GM23338 (cell line): ENCODE results near the gene RPL13.

ENCODE experiments used
- CREB1 ChIP-seq: fragments of 250-450 bp; sonication (Bioruptor Pico); IDR thresholded peaks from 2 replicates; pipeline ENCODE4 v1.5.0; 2020; ENCODE audit warnings: low read depth, mild to moderate bottlenecking, moderate library complexity
- EZH2 ChIP-seq: fragments of 200-600 bp; sonication (generic); IDR thresholded peaks from one replicate; pipeline ENCODE4 v1.8.0; 2017; ENCODE audit warnings: antibody characterized with exemption, mild to moderate bottlenecking, low read depth; ENCODE audit not compliant: unreplicated experiment
- EZH2phosphoT487 ChIP-seq: fragments of 200-600 bp; sonication (generic); IDR thresholded peaks from one replicate; pipeline ENCODE4 v1.8.1; 2018; ENCODE audit warnings: antibody characterized with exemption; ENCODE audit not compliant: unreplicated experiment
- JUNB ChIP-seq: IDR thresholded peaks from one replicate; pipeline ENCODE4 v1.6.1; 2016; ENCODE audit warnings: antibody characterized with exemption; ENCODE audit not compliant: unreplicated experiment
- NANOG ChIP-seq: IDR thresholded peaks from 2 replicates; pipeline ENCODE4 v1.6.1; 2016; ENCODE audit warnings: antibody characterized with exemption, borderline replicate concordance
- POLR2AphosphoS5 ChIP-seq: IDR thresholded peaks from 2 replicates; pipeline ENCODE4 v1.6.1; 2016; ENCODE audit warnings: antibody characterized with exemption, low read depth
- STAT1 ChIP-seq: IDR thresholded peaks from one replicate; pipeline ENCODE4 v1.6.1; 2016; ENCODE audit warnings: antibody characterized with exemption; ENCODE audit not compliant: unreplicated experiment
- ZNF114 ChIP-seq: fragments of 250-450 bp; sonication (Bioruptor Pico); IDR thresholded peaks from 2 replicates; pipeline ENCODE4 v1.5.0; 2020; ENCODE audit warnings: mild to moderate bottlenecking, moderate library complexity
- ZNF331 ChIP-seq: fragments of 250-450 bp; sonication (Bioruptor Pico); IDR thresholded peaks from 2 replicates; pipeline ENCODE4 v1.5.0; 2020; ENCODE audit warnings: low read depth, mild to moderate bottlenecking, moderate library complexity
- TF ChIP-seq, protein P1 (sequence below), 2 experiments: fragments of 200-600 bp in 1 of 2; sonication (generic) in 1 of 2; conservative IDR thresholded peaks; 2 replicates each; pipeline versions ENCODE4 v1.5.1 to v1.6.1; 2016 to 2017; ENCODE audit warnings: antibody characterized with exemption in 2 of 2, low read depth in 2 of 2, mild to moderate bottlenecking in 2 of 2, moderate library complexity in 1 of 2
- TF ChIP-seq, protein P2 (sequence below): fragments of 250-450 bp; sonication (Bioruptor Pico); IDR thresholded peaks from 2 replicates; pipeline ENCODE4 v1.5.0; 2020; ENCODE audit warnings: mild to moderate bottlenecking, moderate library complexity
- TF ChIP-seq, protein P3 (sequence below): IDR thresholded peaks from one replicate; pipeline ENCODE4 v1.6.1; 2018; ENCODE audit warnings: antibody characterized with exemption; ENCODE audit not compliant: unreplicated experiment
- TF ChIP-seq, protein P4 (sequence below): IDR thresholded peaks from 2 replicates; pipeline ENCODE4 v1.6.1; 2016; ENCODE audit warnings: antibody characterized with exemption

DNA sequence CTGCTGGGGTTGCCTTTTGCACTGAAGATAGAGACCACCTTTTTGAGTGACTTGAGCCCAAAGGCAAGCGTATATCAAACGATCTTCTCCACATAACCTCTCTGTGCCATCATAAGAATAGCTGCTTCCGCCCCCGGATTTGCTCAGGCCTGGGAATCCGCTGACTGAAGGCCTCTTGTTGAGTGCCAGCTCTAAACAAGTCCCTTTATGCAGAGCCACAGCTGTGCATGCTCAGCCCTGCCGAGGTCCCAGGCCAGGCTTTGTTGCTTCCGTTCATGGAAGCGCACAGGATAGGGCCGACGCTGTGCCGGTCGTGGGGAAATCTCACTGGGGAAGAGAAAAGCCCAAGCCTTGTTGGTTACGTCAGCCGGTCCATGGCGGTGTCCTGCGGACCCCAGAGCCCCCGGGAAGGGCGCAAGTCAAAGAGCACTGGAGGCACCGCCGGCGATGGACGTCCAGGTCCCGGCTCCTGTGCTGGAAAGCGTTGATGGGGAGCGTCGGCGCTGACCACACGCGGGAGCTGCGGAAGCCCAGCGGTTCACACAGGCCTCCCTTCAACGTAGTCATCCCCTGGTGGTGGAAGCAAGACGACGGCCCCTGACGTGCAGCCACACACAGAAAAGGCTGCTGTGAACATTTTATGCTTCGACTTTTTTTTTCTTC, 23.5 kb upstream of the RPL13 start:
- no peak for TF ChIP-seq POLR2AphosphoS5
- no peak for TF ChIP-seq ZNF331 (CRISPR knock-in tag)
- TF ChIP-seq, protein P1, sequence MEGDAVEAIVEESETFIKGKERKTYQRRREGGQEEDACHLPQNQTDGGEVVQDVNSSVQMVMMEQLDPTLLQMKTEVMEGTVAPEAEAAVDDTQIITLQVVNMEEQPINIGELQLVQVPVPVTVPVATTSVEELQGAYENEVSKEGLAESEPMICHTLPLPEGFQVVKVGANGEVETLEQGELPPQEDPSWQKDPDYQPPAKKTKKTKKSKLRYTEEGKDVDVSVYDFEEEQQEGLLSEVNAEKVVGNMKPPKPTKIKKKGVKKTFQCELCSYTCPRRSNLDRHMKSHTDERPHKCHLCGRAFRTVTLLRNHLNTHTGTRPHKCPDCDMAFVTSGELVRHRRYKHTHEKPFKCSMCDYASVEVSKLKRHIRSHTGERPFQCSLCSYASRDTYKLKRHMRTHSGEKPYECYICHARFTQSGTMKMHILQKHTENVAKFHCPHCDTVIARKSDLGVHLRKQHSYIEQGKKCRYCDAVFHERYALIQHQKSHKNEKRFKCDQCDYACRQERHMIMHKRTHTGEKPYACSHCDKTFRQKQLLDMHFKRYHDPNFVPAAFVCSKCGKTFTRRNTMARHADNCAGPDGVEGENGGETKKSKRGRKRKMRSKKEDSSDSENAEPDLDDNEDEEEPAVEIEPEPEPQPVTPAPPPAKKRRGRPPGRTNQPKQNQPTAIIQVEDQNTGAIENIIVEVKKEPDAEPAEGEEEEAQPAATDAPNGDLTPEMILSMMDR (conservative IDR thresholded peaks at IDR 0.05; ENCODE audit: low read depth in 2 of 2) = no peak
- no peak for TF ChIP-seq EZH2
- no peak for TF ChIP-seq CREB1 (CRISPR knock-in tag)
- no peak for TF ChIP-seq JUNB
- TF ChIP-seq, protein P2, sequence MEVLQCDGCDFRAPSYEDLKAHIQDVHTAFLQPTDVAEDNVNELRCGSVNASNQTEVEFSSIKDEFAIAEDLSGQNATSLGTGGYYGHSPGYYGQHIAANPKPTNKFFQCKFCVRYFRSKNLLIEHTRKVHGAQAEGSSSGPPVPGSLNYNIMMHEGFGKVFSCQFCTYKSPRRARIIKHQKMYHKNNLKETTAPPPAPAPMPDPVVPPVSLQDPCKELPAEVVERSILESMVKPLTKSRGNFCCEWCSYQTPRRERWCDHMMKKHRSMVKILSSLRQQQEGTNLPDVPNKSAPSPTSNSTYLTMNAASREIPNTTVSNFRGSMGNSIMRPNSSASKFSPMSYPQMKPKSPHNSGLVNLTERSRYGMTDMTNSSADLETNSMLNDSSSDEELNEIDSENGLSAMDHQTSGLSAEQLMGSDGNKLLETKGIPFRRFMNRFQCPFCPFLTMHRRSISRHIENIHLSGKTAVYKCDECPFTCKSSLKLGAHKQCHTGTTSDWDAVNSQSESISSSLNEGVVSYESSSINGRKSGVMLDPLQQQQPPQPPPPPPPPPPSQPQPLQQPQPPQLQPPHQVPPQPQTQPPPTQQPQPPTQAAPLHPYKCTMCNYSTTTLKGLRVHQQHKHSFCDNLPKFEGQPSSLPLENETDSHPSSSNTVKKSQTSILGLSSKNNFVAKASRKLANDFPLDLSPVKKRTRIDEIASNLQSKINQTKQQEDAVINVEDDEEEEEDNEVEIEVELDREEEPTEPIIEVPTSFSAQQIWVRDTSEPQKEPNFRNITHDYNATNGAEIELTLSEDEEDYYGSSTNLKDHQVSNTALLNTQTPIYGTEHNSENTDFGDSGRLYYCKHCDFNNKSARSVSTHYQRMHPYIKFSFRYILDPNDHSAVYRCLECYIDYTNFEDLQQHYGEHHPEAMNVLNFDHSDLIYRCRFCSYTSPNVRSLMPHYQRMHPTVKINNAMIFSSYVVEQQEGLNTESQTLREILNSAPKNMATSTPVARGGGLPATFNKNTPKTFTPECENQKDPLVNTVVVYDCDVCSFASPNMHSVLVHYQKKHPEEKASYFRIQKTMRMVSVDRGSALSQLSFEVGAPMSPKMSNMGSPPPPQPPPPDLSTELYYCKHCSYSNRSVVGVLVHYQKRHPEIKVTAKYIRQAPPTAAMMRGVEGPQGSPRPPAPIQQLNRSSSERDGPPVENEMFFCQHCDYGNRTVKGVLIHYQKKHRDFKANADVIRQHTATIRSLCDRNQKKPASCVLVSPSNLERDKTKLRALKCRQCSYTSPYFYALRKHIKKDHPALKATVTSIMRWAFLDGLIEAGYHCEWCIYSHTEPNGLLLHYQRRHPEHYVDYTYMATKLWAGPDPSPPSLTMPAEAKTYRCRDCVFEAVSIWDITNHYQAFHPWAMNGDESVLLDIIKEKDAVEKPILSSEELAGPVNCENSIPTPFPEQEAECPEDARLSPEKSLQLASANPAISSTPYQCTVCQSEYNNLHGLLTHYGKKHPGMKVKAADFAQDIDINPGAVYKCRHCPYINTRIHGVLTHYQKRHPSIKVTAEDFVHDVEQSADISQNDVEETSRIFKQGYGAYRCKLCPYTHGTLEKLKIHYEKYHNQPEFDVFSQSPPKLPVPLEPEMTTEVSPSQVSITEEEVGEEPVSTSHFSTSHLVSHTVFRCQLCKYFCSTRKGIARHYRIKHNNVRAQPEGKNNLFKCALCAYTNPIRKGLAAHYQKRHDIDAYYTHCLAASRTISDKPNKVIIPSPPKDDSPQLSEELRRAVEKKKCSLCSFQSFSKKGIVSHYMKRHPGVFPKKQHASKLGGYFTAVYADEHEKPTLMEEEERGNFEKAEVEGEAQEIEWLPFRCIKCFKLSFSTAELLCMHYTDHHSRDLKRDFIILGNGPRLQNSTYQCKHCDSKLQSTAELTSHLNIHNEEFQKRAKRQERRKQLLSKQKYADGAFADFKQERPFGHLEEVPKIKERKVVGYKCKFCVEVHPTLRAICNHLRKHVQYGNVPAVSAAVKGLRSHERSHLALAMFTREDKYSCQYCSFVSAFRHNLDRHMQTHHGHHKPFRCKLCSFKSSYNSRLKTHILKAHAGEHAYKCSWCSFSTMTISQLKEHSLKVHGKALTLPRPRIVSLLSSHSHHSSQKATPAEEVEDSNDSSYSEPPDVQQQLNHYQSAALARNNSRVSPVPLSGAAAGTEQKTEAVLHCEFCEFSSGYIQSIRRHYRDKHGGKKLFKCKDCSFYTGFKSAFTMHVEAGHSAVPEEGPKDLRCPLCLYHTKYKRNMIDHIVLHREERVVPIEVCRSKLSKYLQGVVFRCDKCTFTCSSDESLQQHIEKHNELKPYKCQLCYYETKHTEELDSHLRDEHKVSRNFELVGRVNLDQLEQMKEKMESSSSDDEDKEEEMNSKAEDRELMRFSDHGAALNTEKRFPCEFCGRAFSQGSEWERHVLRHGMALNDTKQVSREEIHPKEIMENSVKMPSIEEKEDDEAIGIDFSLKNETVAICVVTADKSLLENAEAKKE (CRISPR knock-in tag) = no peak
- TF ChIP-seq, protein P3, sequence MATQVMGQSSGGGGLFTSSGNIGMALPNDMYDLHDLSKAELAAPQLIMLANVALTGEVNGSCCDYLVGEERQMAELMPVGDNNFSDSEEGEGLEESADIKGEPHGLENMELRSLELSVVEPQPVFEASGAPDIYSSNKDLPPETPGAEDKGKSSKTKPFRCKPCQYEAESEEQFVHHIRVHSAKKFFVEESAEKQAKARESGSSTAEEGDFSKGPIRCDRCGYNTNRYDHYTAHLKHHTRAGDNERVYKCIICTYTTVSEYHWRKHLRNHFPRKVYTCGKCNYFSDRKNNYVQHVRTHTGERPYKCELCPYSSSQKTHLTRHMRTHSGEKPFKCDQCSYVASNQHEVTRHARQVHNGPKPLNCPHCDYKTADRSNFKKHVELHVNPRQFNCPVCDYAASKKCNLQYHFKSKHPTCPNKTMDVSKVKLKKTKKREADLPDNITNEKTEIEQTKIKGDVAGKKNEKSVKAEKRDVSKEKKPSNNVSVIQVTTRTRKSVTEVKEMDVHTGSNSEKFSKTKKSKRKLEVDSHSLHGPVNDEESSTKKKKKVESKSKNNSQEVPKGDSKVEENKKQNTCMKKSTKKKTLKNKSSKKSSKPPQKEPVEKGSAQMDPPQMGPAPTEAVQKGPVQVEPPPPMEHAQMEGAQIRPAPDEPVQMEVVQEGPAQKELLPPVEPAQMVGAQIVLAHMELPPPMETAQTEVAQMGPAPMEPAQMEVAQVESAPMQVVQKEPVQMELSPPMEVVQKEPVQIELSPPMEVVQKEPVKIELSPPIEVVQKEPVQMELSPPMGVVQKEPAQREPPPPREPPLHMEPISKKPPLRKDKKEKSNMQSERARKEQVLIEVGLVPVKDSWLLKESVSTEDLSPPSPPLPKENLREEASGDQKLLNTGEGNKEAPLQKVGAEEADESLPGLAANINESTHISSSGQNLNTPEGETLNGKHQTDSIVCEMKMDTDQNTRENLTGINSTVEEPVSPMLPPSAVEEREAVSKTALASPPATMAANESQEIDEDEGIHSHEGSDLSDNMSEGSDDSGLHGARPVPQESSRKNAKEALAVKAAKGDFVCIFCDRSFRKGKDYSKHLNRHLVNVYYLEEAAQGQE = no peak
- TF ChIP-seq, protein P4, sequence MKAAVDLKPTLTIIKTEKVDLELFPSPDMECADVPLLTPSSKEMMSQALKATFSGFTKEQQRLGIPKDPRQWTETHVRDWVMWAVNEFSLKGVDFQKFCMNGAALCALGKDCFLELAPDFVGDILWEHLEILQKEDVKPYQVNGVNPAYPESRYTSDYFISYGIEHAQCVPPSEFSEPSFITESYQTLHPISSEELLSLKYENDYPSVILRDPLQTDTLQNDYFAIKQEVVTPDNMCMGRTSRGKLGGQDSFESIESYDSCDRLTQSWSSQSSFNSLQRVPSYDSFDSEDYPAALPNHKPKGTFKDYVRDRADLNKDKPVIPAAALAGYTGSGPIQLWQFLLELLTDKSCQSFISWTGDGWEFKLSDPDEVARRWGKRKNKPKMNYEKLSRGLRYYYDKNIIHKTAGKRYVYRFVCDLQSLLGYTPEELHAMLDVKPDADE = no peak
- TF ChIP-seq EZH2phosphoT487 = no peak
- TF ChIP-seq NANOG = no peak
- no peak for TF ChIP-seq ZNF114 (CRISPR knock-in tag)
- TF ChIP-seq STAT1 = no peak
